ENCODE data around the gene FNIP2.
"Not testable (repeated sequence)": the region's sequence is repeated elsewhere in the genome, so short reads cannot be mapped to it uniquely, and the experiment has no call there.

The FNIP2 gene

DNA sequence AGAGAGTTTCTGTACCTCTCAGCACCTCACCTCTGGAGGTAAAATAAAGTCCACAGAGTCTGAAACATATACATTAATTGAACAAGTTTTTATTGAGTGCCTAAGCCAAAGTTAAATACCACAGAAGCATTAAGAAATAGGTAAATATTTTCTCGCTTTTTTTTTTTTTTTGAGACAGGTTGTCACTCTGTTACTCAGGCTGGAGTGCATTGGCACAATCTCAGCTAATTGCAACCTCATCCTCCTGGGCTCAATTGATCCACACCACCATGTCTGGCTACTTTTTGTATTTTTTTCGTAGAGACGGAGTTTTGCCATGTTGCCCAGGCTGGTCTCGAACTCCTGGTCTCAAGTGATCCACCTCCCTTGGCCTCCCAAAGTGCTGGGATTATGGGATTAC is 10.1 kb upstream of the FNIP2 start:
- no peak for ATAC-seq (ENCODE audit: insufficient read depth, low read depth)
- DNase-seq: no peak
- no peak overlapping the region for H2AFZ ChIP-seq (ENCODE audit: low read depth, low read length)

DNA sequence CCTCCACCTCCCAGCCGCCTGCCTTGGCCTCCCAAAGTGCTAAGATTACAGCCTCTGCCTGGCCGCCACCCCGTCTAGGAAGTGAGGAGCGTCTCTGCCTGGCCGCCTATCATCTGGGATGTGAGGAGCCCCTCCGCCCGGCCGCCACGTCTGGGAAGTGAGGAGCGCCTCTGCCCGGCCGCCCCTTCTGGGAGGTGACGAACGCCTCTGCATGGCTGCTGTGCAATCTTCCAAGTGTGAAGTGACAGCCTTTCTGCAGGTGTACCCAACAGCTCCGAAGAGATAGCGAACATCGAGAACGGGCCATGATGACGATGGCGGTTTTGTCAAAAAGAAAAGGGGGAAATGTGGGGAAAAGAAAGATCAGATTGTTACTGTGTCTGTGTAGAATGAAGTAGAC is 9.3 kb upstream of the FNIP2 start:
- H4K20me1 ChIP-seq (ENCODE audit: insufficient read depth, low read length); H3K27ac ChIP-seq (ENCODE audit: low read length); H3K4me1 ChIP-seq (ENCODE audit: insufficient read depth, low read length); H3K79me2 ChIP-seq (ENCODE audit: insufficient read depth, low read length); H3K27me3 ChIP-seq (ENCODE audit: insufficient read depth, low read length, poor library complexity); H3K9me3 ChIP-seq (ENCODE audit: insufficient read depth, low read length, severe bottlenecking); H3K36me3 ChIP-seq (ENCODE audit: insufficient read depth, low read length); DNase-seq; H3K9ac ChIP-seq (ENCODE audit: low read depth, low read length); ATAC-seq (ENCODE audit: insufficient read depth, low read depth); H2AFZ ChIP-seq (ENCODE audit: low read depth, low read length); H3K4me3 ChIP-seq (ENCODE audit: low read depth in 1 of 2, low read length in 2 of 2); H3K4me2 ChIP-seq (ENCODE audit: insufficient read depth, low read length): not testable (repeated sequence)

More for the DNA sequence above, 10.1 kb upstream of the FNIP2 start:
- no peak overlapping the region for H3K9ac ChIP-seq (ENCODE audit: low read depth, low read length)
- H3K4me2 ChIP-seq (ENCODE audit: insufficient read depth, low read length): no peak overlapping the region
- no peaks in the 10 kb centered on the region for H3K4me1 ChIP-seq (ENCODE audit: insufficient read depth, low read length)
- no peak overlapping the region for H3K27ac ChIP-seq (ENCODE audit: low read length)
- H3K79me2 ChIP-seq (ENCODE audit: insufficient read depth, low read length): no peaks in the 10 kb centered on the region
- H3K4me3 ChIP-seq (ENCODE audit: low read depth in 1 of 2, low read length in 2 of 2): no peak overlapping the region
- H4K20me1 ChIP-seq (ENCODE audit: insufficient read depth, low read length): no peaks in the 10 kb centered on the region
- no peaks in the 10 kb centered on the region for H3K9me3 ChIP-seq (ENCODE audit: insufficient read depth, low read length, severe bottlenecking)
- no peaks in the 10 kb centered on the region for H3K27me3 ChIP-seq (ENCODE audit: insufficient read depth, low read length, poor library complexity)
- no peak for TF ChIP-seq EZH2 (IDR thresholded peaks at IDR 0.05; ENCODE audit: borderline replicate concordance, low read depth, low read length, severe bottlenecking)
- TF ChIP-seq, protein P1, sequence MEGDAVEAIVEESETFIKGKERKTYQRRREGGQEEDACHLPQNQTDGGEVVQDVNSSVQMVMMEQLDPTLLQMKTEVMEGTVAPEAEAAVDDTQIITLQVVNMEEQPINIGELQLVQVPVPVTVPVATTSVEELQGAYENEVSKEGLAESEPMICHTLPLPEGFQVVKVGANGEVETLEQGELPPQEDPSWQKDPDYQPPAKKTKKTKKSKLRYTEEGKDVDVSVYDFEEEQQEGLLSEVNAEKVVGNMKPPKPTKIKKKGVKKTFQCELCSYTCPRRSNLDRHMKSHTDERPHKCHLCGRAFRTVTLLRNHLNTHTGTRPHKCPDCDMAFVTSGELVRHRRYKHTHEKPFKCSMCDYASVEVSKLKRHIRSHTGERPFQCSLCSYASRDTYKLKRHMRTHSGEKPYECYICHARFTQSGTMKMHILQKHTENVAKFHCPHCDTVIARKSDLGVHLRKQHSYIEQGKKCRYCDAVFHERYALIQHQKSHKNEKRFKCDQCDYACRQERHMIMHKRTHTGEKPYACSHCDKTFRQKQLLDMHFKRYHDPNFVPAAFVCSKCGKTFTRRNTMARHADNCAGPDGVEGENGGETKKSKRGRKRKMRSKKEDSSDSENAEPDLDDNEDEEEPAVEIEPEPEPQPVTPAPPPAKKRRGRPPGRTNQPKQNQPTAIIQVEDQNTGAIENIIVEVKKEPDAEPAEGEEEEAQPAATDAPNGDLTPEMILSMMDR (IDR thresholded peaks at IDR 0.05; ENCODE audit: borderline replicate concordance, extremely low read depth, low read length, poor library complexity, severe bottlenecking): no peak
- no peaks in the 10 kb centered on the region for H3K36me3 ChIP-seq (ENCODE audit: insufficient read depth, low read length)

DNA sequence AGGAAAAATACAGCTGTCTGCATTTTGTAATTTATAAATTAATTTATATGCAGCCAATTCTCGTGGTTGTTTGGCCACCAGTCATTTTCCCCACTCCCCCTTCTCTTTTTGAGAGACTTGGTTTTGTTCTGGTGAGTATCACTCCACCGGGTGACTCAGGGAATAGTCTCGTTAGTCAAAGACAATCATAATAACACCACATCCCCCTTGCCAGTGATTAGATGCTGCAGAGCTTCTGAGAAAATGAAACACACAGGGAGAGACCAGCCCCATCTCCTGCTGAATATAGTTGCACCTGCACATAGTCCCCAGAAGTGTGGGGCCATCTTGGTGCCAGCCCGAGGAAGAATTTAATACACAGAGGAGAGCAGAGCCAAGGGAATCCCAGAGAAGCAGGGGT is 8.0 kb upstream of the FNIP2 start:
- Histone ChIP-seq H3K9ac (ENCODE audit: low read depth, low read length) (no peak overlapping the region), H2AFZ (ENCODE audit: low read depth, low read length) (no peak overlapping the region), H3K9me3 (ENCODE audit: insufficient read depth, low read length, severe bottlenecking) (no peaks in the 10 kb centered on the region), H3K4me3 (ENCODE audit: low read depth in 1 of 2, low read length in 2 of 2) (no peak overlapping the region), H4K20me1 (ENCODE audit: insufficient read depth, low read length) (no peaks in the 10 kb centered on the region), H3K79me2 (ENCODE audit: insufficient read depth, low read length) (no peaks in the 10 kb centered on the region), H3K4me1 (ENCODE audit: insufficient read depth, low read length) (no peaks in the 10 kb centered on the region), H3K27ac (ENCODE audit: low read length) (no peak overlapping the region), H3K36me3 (ENCODE audit: insufficient read depth, low read length) (no peaks in the 10 kb centered on the region), H3K4me2 (ENCODE audit: insufficient read depth, low read length) (no peak overlapping the region), H3K27me3 (ENCODE audit: insufficient read depth, low read length, poor library complexity) (no peaks in the 10 kb centered on the region)
- ATAC-seq (ENCODE audit: insufficient read depth, low read depth) (no peak), DNase-seq (no peak)
- TF ChIP-seq EZH2 (IDR thresholded peaks at IDR 0.05; ENCODE audit: borderline replicate concordance, low read depth, low read length, severe bottlenecking): no peak

DNA sequence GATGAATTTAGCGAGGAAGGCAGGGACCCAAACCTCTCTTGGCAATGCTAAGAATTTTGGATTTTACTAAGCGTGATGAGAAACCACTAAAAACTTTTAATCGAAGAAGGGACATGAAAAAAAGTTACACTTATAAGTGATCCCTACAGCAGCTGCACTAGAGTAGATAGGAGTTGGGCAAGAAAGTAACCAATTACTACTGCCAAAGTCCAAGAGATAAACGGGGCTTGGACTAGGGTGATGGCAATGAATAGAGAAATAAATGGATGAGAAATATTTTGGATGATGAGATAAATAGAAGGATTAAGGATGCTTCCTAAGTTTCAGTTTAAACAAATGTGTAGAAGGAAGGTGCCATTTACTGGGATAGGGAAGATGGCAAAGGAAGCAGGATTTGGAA is 6.3 kb upstream of the FNIP2 start:
- no peak for ATAC-seq (ENCODE audit: insufficient read depth, low read depth)
- no peaks in the 10 kb centered on the region for H3K27me3 ChIP-seq (ENCODE audit: insufficient read depth, low read length, poor library complexity)

More for the DNA sequence above, 6.3 kb upstream of the FNIP2 start:
- TF ChIP-seq, protein P1 (IDR thresholded peaks at IDR 0.05; ENCODE audit: borderline replicate concordance, extremely low read depth, low read length, poor library complexity, severe bottlenecking): no peak
- TF ChIP-seq EZH2 (IDR thresholded peaks at IDR 0.05; ENCODE audit: borderline replicate concordance, low read depth, low read length, severe bottlenecking): no peak
- Histone ChIP-seq H3K27ac (ENCODE audit: low read length) (no peak overlapping the region), H3K4me1 (ENCODE audit: insufficient read depth, low read length) (no peaks in the 10 kb centered on the region), H3K4me3 (ENCODE audit: low read depth in 1 of 2, low read length in 2 of 2) (no peak overlapping the region), H3K4me2 (ENCODE audit: insufficient read depth, low read length) (no peak overlapping the region), H3K9ac (ENCODE audit: low read depth, low read length) (no peak overlapping the region), H3K9me3 (ENCODE audit: insufficient read depth, low read length, severe bottlenecking) (no peaks in the 10 kb centered on the region), H2AFZ (ENCODE audit: low read depth, low read length) (no peak overlapping the region), H3K79me2 (ENCODE audit: insufficient read depth, low read length) (no peaks in the 10 kb centered on the region), H3K36me3 (ENCODE audit: insufficient read depth, low read length) (no peaks in the 10 kb centered on the region), H4K20me1 (ENCODE audit: insufficient read depth, low read length) (no peaks in the 10 kb centered on the region)
- DNase-seq: no peak
